Measurements from ENCODE around the gene TRIM71.

DNA sequence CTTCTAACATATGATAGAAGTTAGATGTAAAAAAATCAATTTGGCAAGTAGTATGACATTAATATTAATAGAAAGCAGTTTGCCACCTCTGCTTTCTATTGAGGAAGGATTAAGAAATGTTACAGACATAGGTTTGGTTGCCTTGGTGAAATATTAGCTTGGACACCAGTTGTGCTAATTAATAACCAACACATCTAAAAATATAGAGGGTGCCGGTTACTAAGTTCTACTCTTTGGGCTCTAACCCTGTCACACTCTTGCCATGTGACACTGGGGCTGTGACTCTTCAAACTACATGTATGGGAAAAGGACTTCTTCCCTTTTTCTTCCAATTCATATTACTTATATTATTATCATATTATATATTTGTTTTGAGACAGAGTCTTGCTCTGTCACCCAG, 64.4 kb downstream of the TRIM71 start:
- TF ChIP-seq, protein P1, sequence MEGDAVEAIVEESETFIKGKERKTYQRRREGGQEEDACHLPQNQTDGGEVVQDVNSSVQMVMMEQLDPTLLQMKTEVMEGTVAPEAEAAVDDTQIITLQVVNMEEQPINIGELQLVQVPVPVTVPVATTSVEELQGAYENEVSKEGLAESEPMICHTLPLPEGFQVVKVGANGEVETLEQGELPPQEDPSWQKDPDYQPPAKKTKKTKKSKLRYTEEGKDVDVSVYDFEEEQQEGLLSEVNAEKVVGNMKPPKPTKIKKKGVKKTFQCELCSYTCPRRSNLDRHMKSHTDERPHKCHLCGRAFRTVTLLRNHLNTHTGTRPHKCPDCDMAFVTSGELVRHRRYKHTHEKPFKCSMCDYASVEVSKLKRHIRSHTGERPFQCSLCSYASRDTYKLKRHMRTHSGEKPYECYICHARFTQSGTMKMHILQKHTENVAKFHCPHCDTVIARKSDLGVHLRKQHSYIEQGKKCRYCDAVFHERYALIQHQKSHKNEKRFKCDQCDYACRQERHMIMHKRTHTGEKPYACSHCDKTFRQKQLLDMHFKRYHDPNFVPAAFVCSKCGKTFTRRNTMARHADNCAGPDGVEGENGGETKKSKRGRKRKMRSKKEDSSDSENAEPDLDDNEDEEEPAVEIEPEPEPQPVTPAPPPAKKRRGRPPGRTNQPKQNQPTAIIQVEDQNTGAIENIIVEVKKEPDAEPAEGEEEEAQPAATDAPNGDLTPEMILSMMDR (IDR thresholded peaks at IDR 0.05; ENCODE audit: low read length), result no peak
- no peak for TF ChIP-seq EZH2 (IDR thresholded peaks at IDR 0.05; ENCODE audit: borderline replicate concordance, low read length)
